ENCODE results near the gene DMD. TPM values are rescaled to one million over a fixed set of nuclear protein-coding genes. Genes with fewer than 3 reads are reported as not detected.

The DMD gene
- total and polyA plus RNA-seq, 2 of the 8 experiments (the other 6 are each of a cell fraction or from before 2014, with no cell fraction given): 4.8 to 7.4 TPM

- no peak overlapping the region for H4K91ac ChIP-seq (replicated peaks; ENCODE audit: insufficient read length, low read length)
- H2BK15ac ChIP-seq (ENCODE audit: low read length): no peak overlapping the region
- peak; percentile 7 for FAIRE-seq
- H3K4me1 ChIP-seq (replicated peaks in 1 of 4; ENCODE audit: control insufficient read depth in 3 of 4, insufficient read depth in 4 of 4, low read length in 3 of 4): no peaks in the 10 kb centered on the region; a peak in 1 of 7 replicates
- H3K14ac ChIP-seq (ENCODE audit: insufficient read length): no peak overlapping the region
- H3K4me2 ChIP-seq (ENCODE audit: insufficient read depth in 1 of 2, low read depth in 2 of 2, low read length in 2 of 2): no peak overlapping the region
- no peak overlapping the region for H2BK12ac ChIP-seq (ENCODE audit: low read depth, low read length)
- H2AFZ ChIP-seq (ENCODE audit: low read length): no peak overlapping the region
- H3K9me3 ChIP-seq (ENCODE audit: insufficient read depth in 2 of 2, low read depth in 1 of 2, low read length in 1 of 2): no peaks in the 10 kb centered on the region
- no peak overlapping the region for H2AK5ac ChIP-seq (ENCODE audit: low read depth, low read length)
- H3K9ac ChIP-seq (replicated peaks in 1 of 4; ENCODE audit: extremely low read depth in 1 of 4, low read depth in 3 of 4, low read length in 3 of 4): no peak overlapping the region
- no peak overlapping the region for H3K4ac ChIP-seq (replicated peaks; ENCODE audit: insufficient read length, low read depth, low read length)
- H4K8ac ChIP-seq (ENCODE audit: extremely low read depth, insufficient read depth, low read length): no peak overlapping the region
- H4K5ac ChIP-seq (ENCODE audit: insufficient read length, low read depth, low read length): no peak overlapping the region
- ChIA-PET POLR2A (ENCODE audit: partially characterized antibody) (no interaction called here), CTCF (ENCODE audit: partially characterized antibody) (no interaction called here)
- no peaks in the 10 kb centered on the region for H3K79me2 ChIP-seq (ENCODE audit: control insufficient read depth in 1 of 2, insufficient read depth in 2 of 2, low read length in 2 of 2)
- no peak overlapping the region for H3K18ac ChIP-seq (ENCODE audit: extremely low read depth, low read length)
- no peaks in the 10 kb centered on the region for H3K23me2 ChIP-seq (ENCODE audit: low read depth, low read length)
- no peaks in the 10 kb centered on the region for H3K27me3 ChIP-seq (replicated peaks in 1 of 4; ENCODE audit: control insufficient read depth in 3 of 4, extremely low read depth in 1 of 4, insufficient read depth in 3 of 4, low read length in 3 of 4)
- no peaks in the 10 kb centered on the region for H3K79me1 ChIP-seq (ENCODE audit: low read depth, low read length)
- H3K56ac ChIP-seq (replicated peaks; ENCODE audit: insufficient read length, low read depth, low read length): no peak overlapping the region
- no peak overlapping the region for H3K27ac ChIP-seq (ENCODE audit: low read depth, low read length)
- TF ChIP-seq HDAC6 (IDR thresholded peaks at IDR 0.05; ENCODE audit: low read depth, low read length): no peak
- no peak for TF ChIP-seq SP1 (IDR thresholded peaks at IDR 0.05; ENCODE audit: low read depth, low read length)
- no peak for TF ChIP-seq ATF3 (IDR thresholded peaks at IDR 0.05; ENCODE audit: insufficient read depth, low read depth, low read length)
- no peak for TF ChIP-seq SIX5 (IDR thresholded peaks at IDR 0.05; ENCODE audit: low read depth, low read length)
- TF ChIP-seq SIRT6 (IDR thresholded peaks at IDR 0.05; ENCODE audit: low read length): no peak
- no peak for DNase-seq (ENCODE audit: low read depth in 1 of 2, low spot score in 2 of 2)
- WGBS, 2 experiments (ENCODE audit: extremely low coverage in 1 of 2, insufficient coverage in 1 of 2, insufficient read length in 1 of 2, insufficient replicate concordance in 2 of 2, low coverage in 1 of 2, low lambda C conversion rate in 2 of 2, missing lambda C conversion rate in 1 of 2): 89% methylated on average over 2 of the region's 2 CpGs; no CpG with 5 or more reads in 1 of the 2 experiments
- H4K20me1 ChIP-seq (replicated peaks in 1 of 2; ENCODE audit: control insufficient read depth in 1 of 2, insufficient read depth in 2 of 2, low read length in 2 of 2): no peaks in the 10 kb centered on the region
- no peak overlapping the region for H3K23ac ChIP-seq (ENCODE audit: insufficient read length)
- H3K36me3 ChIP-seq (ENCODE audit: control insufficient read depth in 2 of 4, insufficient read depth in 4 of 4, low read length in 3 of 4): no peaks in the 10 kb centered on the region
- H3K4me3 ChIP-seq (ENCODE audit: extremely low read depth in 1 of 4, insufficient read depth in 2 of 4, low read depth in 3 of 4, low read length in 4 of 4): no peak overlapping the region
- H2BK120ac ChIP-seq (replicated peaks; ENCODE audit: low read depth, low read length): no peak overlapping the region
- H2BK20ac ChIP-seq (ENCODE audit: low read length): no peak overlapping the region
- H2BK5ac ChIP-seq (ENCODE audit: low read depth, low read length): no peak overlapping the region
Measured at GRCh38 chrX:31301941-31302340, 1909.4 kb downstream of the DMD start.

Measured in H1 (cell line).